Stomach (tissue), 4 donors: ENCODE data around the gene TCOF1.

Experiments used
- EP300 ChIP-seq: sonication (generic); formaldehyde crosslinking; IDR thresholded peaks from one replicate; pipeline ENCODE4 v1.6.1; 2017; ENCODE audit warnings: antibody characterized with exemption
- POLR2A ChIP-seq, 4 donors: fragments of 450-650 bp; IDR thresholded peaks; one replicate each; pipeline ENCODE4 v1.6.1; 2016; ENCODE audit warnings: antibody characterized with exemption in 4 of 4, control low read depth in 2 of 4, mild to moderate bottlenecking in 1 of 4, moderate library complexity in 1 of 4
- POLR2AphosphoS5 ChIP-seq, 3 donors: sonication (generic); formaldehyde crosslinking; IDR thresholded peaks; one replicate each; pipeline ENCODE4 v1.6.1; 2016; ENCODE audit warnings: antibody characterized with exemption in 3 of 3
- TF ChIP-seq, protein P1 (sequence below), 7 experiments: fragments of 450-650 bp in 4 of 7; fragments of 200-600 bp in 3 of 7; sonication (generic) in 3 of 7; IDR thresholded peaks; one replicate each; pipeline ENCODE4 v1.5.1; 2016 to 2019; ENCODE audit warnings: antibody characterized with exemption in 7 of 7, control low read depth in 2 of 7, mild to moderate bottlenecking in 1 of 7

DNA sequence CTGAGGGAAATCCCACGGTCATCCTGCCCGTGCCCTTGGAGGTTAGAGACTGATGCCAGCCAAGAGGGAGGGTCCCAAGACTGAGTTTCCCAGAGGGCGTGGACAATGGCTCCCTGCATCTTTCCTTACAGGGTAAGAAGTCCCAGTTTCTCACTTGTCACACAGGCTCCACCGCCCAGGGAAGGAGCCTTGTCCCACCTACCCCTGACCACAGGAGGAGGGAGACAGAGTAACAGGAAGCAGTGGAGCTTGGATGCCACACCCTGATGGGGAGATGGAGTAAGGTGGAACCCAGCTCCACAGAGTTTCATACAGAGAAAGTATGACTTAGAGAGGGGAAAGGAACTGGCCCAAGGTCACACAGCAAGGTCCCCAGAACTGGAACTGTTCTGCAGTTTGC lies 64.6 kb downstream of the TCOF1 start:
- TF ChIP-seq POLR2AphosphoS5 (IDR thresholded peaks at IDR 0.05) (no peak), EP300 (no peak), POLR2A (IDR thresholded peaks at IDR 0.05) (no peak)
- TF ChIP-seq, protein P1, sequence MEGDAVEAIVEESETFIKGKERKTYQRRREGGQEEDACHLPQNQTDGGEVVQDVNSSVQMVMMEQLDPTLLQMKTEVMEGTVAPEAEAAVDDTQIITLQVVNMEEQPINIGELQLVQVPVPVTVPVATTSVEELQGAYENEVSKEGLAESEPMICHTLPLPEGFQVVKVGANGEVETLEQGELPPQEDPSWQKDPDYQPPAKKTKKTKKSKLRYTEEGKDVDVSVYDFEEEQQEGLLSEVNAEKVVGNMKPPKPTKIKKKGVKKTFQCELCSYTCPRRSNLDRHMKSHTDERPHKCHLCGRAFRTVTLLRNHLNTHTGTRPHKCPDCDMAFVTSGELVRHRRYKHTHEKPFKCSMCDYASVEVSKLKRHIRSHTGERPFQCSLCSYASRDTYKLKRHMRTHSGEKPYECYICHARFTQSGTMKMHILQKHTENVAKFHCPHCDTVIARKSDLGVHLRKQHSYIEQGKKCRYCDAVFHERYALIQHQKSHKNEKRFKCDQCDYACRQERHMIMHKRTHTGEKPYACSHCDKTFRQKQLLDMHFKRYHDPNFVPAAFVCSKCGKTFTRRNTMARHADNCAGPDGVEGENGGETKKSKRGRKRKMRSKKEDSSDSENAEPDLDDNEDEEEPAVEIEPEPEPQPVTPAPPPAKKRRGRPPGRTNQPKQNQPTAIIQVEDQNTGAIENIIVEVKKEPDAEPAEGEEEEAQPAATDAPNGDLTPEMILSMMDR (IDR thresholded peaks at IDR 0.05) = no peak
